ENCODE results near the gene CYTH1. TPM values are rescaled to one million over a fixed set of nuclear protein-coding genes. Genes with fewer than 3 reads are reported as not detected.

The CYTH1 gene
- total RNA-seq, 1 experiment from 2014 or later: 29.6 TPM

DNA sequence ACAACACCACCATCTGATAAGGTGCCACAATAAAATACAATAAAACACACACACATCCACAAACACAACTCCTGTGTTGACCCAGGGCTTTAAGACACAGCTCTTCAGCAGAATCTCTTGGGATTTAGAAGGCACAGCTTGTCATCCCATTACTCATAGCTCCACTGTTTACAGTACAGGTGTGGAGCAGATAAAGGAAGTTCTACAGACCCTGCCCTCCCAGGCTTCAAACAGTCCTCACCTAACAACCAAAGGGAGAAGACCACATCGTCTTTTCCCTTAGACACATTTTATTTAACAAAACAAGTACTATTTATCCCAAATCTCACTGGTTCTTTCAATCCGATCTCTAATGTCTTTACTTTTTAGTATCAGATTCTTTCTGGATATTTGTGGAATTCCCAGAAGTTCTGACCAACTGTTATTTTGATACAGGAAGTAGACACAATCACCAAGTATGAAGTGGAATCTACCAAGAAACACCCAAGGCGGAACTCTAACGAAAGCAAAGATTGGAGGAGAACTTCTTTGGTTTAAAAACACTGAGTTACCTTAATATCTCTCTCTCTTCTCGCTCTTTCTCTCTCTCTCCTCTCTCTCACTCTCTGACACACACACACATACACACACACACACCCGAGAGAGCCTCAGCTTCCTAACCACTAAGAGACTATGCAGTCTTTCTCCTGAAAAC, 46.1 kb downstream of the CYTH1 start:
- no peaks in the 10 kb centered on the region for H3K9me3 Mint-ChIP-seq (ENCODE audit: unreplicated experiment)
- POLR2A ChIA-PET: interaction anchor here (0.6 to 0.9 kb wide), 2 partner anchors 11 to 375 kb away, joined by 3 to 4 read pairs; no protein-coding TSS in a partner anchor
- DNase-seq: peak; percentile 73 to 77
- no peaks in the 10 kb centered on the region for H3K27me3 ChIP-seq (replicated peaks; ENCODE audit: control insufficient read depth, insufficient read depth, low read length)
- no peaks in the 10 kb centered on the region for H3K36me3 ChIP-seq (ENCODE audit: control insufficient read depth, insufficient read depth, low read length)
- H3K27me3 Mint-ChIP-seq (ENCODE audit: insufficient read depth, unreplicated experiment): no peaks in the 10 kb centered on the region
- intact Hi-C loops (cut with micrococcal nuclease; ENCODE audit: unreplicated experiment): loop anchor here (1.0 kb wide), 1 partner anchor 9 kb away; no protein-coding TSS in a partner anchor
- TF ChIP-seq, protein P1, sequence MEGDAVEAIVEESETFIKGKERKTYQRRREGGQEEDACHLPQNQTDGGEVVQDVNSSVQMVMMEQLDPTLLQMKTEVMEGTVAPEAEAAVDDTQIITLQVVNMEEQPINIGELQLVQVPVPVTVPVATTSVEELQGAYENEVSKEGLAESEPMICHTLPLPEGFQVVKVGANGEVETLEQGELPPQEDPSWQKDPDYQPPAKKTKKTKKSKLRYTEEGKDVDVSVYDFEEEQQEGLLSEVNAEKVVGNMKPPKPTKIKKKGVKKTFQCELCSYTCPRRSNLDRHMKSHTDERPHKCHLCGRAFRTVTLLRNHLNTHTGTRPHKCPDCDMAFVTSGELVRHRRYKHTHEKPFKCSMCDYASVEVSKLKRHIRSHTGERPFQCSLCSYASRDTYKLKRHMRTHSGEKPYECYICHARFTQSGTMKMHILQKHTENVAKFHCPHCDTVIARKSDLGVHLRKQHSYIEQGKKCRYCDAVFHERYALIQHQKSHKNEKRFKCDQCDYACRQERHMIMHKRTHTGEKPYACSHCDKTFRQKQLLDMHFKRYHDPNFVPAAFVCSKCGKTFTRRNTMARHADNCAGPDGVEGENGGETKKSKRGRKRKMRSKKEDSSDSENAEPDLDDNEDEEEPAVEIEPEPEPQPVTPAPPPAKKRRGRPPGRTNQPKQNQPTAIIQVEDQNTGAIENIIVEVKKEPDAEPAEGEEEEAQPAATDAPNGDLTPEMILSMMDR (IDR thresholded peaks at IDR 0.05; ENCODE audit: insufficient read depth in 1 of 2, low read depth in 1 of 2, low read length in 1 of 2, severe bottlenecking in 1 of 2, unreplicated experiment in 1 of 2): no peak
- H3K4me1 ChIP-seq: peaks cover 26% of the 10 kb centered on the region
- H3K4me3 Mint-ChIP-seq (ENCODE audit: unreplicated experiment): peak overlapping the region; percentile 89
- peak overlapping the region; percentile 55 for H3K4me3 ChIP-seq (ENCODE audit: low read depth, low read length)
- TSS peak; percentile 70 for BruUV-seq (replicated peaks)
- H3K4me1 Mint-ChIP-seq (ENCODE audit: low read depth, unreplicated experiment): peaks cover 43% of the 10 kb centered on the region
- no peaks in the 10 kb centered on the region for H3K9me3 ChIP-seq
- CTCF ChIA-PET: interaction anchor here (0.5 to 2.0 kb wide), 10 partner anchors 11 to 953 kb away, joined by 3 to 14 read pairs (median 3); no protein-coding TSS in a partner anchor
- H3K36me3 Mint-ChIP-seq (ENCODE audit: insufficient read depth, unreplicated experiment): no peaks in the 10 kb centered on the region
- H3K27ac Mint-ChIP-seq (ENCODE audit: unreplicated experiment): peak overlapping the region; percentile 89

DNA sequence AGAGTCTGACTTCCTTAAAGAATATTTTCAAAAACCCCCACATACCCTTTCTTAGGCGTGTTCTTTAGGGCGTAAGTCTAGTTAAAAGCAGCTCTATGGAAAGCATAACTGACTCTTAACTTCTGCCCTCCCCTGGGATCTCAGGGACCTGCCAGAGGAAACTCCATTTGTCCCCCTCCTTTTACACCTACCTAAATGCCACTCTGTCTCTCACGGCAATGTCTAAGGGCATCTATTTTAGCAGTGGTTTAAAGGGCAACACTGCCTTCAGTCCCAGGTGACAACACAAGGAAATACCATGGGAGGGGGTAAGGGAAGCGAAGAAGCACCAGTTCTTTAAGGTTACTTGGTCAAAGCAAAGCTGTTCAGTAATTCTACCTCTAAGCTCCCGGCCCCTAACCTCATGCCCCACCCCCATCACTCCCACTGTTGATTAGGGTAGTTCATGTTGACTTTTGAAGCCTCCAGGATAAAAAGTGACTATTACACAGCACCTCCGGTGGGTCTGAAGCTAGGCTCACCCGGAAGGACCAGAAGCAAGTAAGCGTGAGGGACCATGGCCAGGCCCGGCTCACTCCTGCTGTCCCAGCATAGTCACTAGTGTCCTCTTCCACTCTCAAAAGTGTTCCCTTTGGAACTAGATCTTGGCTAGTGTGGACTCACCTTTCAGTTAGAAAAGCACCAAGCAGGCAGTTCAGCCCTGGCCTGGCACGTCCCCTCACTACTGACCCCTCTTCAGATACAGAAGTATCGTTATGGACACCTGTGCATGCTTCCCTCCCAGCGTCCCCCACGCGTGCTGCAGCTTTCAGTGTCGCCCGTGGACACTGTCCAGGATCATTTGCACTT, 47.1 kb downstream of the CYTH1 start:
- no peaks in the 10 kb centered on the region for H3K27me3 Mint-ChIP-seq (ENCODE audit: insufficient read depth, unreplicated experiment)
- TF ChIP-seq, protein P1 (IDR thresholded peaks at IDR 0.05; ENCODE audit: insufficient read depth in 1 of 2, low read depth in 1 of 2, low read length in 1 of 2, severe bottlenecking in 1 of 2, unreplicated experiment in 1 of 2): no peak
- H3K36me3 Mint-ChIP-seq (ENCODE audit: insufficient read depth, unreplicated experiment): no peaks in the 10 kb centered on the region
- peak overlapping the region; percentile 89 for H3K4me3 Mint-ChIP-seq (ENCODE audit: unreplicated experiment)
- no peaks in the 10 kb centered on the region for H3K9me3 Mint-ChIP-seq (ENCODE audit: unreplicated experiment)
- peaks cover 43% of the 10 kb centered on the region for H3K4me1 Mint-ChIP-seq (ENCODE audit: low read depth, unreplicated experiment)
- Histone ChIP-seq H3K27me3 (replicated peaks; ENCODE audit: control insufficient read depth, insufficient read depth, low read length) (no peaks in the 10 kb centered on the region), H3K9me3 (no peaks in the 10 kb centered on the region), H3K4me1 (peaks cover 26% of the 10 kb centered on the region), H3K36me3 (ENCODE audit: control insufficient read depth, insufficient read depth, low read length) (no peaks in the 10 kb centered on the region), H3K4me3 (ENCODE audit: low read depth, low read length) (peak overlapping the region; percentile 23)
- ChIA-PET POLR2A (interaction anchor here (0.6 to 0.9 kb wide), 2 partner anchors 12 to 374 kb away, joined by 3 to 4 read pairs; no protein-coding TSS in a partner anchor), CTCF (interaction anchor here (0.5 to 2.0 kb wide), 7 partner anchors 12 to 954 kb away, joined by 3 to 14 read pairs (median 3); no protein-coding TSS in a partner anchor)
- peak in 1 of 2 experiments; percentile 18 for DNase-seq
- peak overlapping the region; percentile 89 for H3K27ac Mint-ChIP-seq (ENCODE audit: unreplicated experiment)
- intact Hi-C loops (cut with micrococcal nuclease; ENCODE audit: unreplicated experiment): no loop called here
- BruUV-seq (replicated peaks): no TSS peak

DNA sequence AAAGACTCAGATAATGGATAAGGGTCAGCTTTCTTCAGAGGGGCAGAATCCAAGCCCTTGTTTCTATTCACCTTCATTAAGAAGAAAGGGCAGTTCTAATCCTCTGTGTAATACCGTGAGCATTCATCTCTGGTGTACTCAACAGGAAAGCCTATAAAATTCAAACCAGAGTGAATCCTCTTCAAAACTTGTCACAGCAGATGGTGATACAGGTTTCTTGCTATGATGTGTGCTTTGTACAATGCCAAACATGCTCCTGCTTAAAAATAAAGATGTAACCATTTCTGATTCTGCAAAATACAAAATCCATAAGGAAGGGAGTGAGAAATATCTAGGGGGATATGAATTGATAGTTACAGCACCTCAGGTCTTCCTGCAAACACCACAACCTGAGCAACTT, 49.7 kb downstream of the CYTH1 start:
- Histone ChIP-seq H3K9me3 (no peaks in the 10 kb centered on the region), H3K36me3 (ENCODE audit: control insufficient read depth, insufficient read depth, low read length) (no peaks in the 10 kb centered on the region; the same call in 1 of the 2 replicates), H3K4me1 (peaks cover 17% of the 10 kb centered on the region), H3K27me3 (replicated peaks; ENCODE audit: control insufficient read depth, insufficient read depth, low read length) (no peaks in the 10 kb centered on the region), H3K4me3 (ENCODE audit: low read depth, low read length) (no peak overlapping the region)
- no TSS peak for BruUV-seq (replicated peaks)
- H3K4me3 Mint-ChIP-seq (ENCODE audit: unreplicated experiment): no peak overlapping the region
- H3K36me3 Mint-ChIP-seq (ENCODE audit: insufficient read depth, unreplicated experiment): no peaks in the 10 kb centered on the region
- ChIA-PET CTCF (no interaction called here), POLR2A (no interaction called here)
- no peak overlapping the region for H3K27ac Mint-ChIP-seq (ENCODE audit: unreplicated experiment)
- no peak for DNase-seq
- H3K4me1 Mint-ChIP-seq (ENCODE audit: low read depth, unreplicated experiment): peaks cover 34% of the 10 kb centered on the region
- TF ChIP-seq, protein P1 (IDR thresholded peaks at IDR 0.05; ENCODE audit: insufficient read depth in 1 of 2, low read depth in 1 of 2, low read length in 1 of 2, severe bottlenecking in 1 of 2, unreplicated experiment in 1 of 2): no peak
- intact Hi-C loops (cut with micrococcal nuclease; ENCODE audit: unreplicated experiment): no loop called here
- H3K27me3 Mint-ChIP-seq (ENCODE audit: insufficient read depth, unreplicated experiment): no peaks in the 10 kb centered on the region
- H3K9me3 Mint-ChIP-seq (ENCODE audit: unreplicated experiment): no peaks in the 10 kb centered on the region
